IPS-NIHi7 (cell line): Measurements from ENCODE around the gene RAD51B.
"Not testable (repeated sequence)": the region's sequence is repeated elsewhere in the genome, so short reads cannot be mapped to it uniquely, and the experiment has no call there.

Experiments used
- DNase-seq: peaks from one replicate; pipeline ENCODE4 v3.0.0; 2012; ENCODE audit warnings: mixed read lengths; ENCODE audit errors: extremely low spot score

The RAD51B gene

GRCh38 chr14:68655021-68655831 lies 835.6 kb downstream of the RAD51B start:
- DNase-seq, result no peak

- no peak for DNase-seq
Measured at GRCh38 chr14:68655911-68656316, 836.3 kb downstream of the RAD51B start.

GRCh38 chr14:68656452-68656851 lies 836.9 kb downstream of the RAD51B start:
- no peak for DNase-seq

- DNase-seq, result no peak
Measured at GRCh38 chr14:68657300-68658028, 837.9 kb downstream of the RAD51B start.

- DNase-seq, result no peak
Measured at GRCh38 chr14:68658029-68658509, 838.5 kb downstream of the RAD51B start.

GRCh38 chr14:68658943-68659931 lies 839.7 kb downstream of the RAD51B start:
- DNase-seq, result no peak

GRCh38 chr14:68660495-68660894 lies 840.9 kb downstream of the RAD51B start:
- DNase-seq, result no peak

GRCh38 chr14:68661226-68662225 lies 841.9 kb downstream of the RAD51B start:
- DNase-seq, result no peak

- no peak for DNase-seq
Measured at GRCh38 chr14:68662392-68662791, 842.8 kb downstream of the RAD51B start.

- not testable (repeated sequence) for DNase-seq
Measured at GRCh38 chr14:68662826-68663225, 843.2 kb downstream of the RAD51B start.

GRCh38 chr14:68663385-68664076 lies 844.0 kb downstream of the RAD51B start:
- no peak for DNase-seq

GRCh38 chr14:68664225-68664681 lies 844.7 kb downstream of the RAD51B start:
- no peak for DNase-seq

GRCh38 chr14:68665131-68665530 lies 845.6 kb downstream of the RAD51B start:
- no peak for DNase-seq

GRCh38 chr14:68665792-68666204 lies 846.2 kb downstream of the RAD51B start:
- no peak for DNase-seq

GRCh38 chr14:68666236-68666635 lies 846.7 kb downstream of the RAD51B start:
- no peak for DNase-seq

GRCh38 chr14:68666899-68667298 lies 847.3 kb downstream of the RAD51B start:
- DNase-seq, result no peak

- no peak for DNase-seq
Measured at GRCh38 chr14:68667313-68667791, 847.8 kb downstream of the RAD51B start.

- DNase-seq, result no peak
Measured at GRCh38 chr14:68668028-68668427, 848.4 kb downstream of the RAD51B start.

GRCh38 chr14:68668531-68668930 lies 849.0 kb downstream of the RAD51B start:
- DNase-seq, result no peak

- no peak for DNase-seq
Measured at GRCh38 chr14:68669111-68669511, 849.5 kb downstream of the RAD51B start.
